CD4-positive, alpha-beta T cell treated with Interleukin-4 for 4 hours (primary cell): ENCODE data around the gene LTO1.

Source experiments
- DNase-seq: peaks from one replicate; pipeline ENCODE4 v3.0.0-alpha.2; 2020

LTO1 gene

GRCh38 chr11:69644071-69644961, 30.8 kb downstream of the LTO1 start:
- no peak for DNase-seq

GRCh38 chr11:69643646-69644045, 31.5 kb downstream of the LTO1 start:
- DNase-seq = no peak

GRCh38 chr11:69642913-69643632, 32.1 kb downstream of the LTO1 start:
- DNase-seq = peak; percentile 62

- peak; percentile 24 for DNase-seq
Observed at GRCh38 chr11:69642549-69642912, 32.6 kb downstream of the LTO1 start.

GRCh38 chr11:69641681-69642548, 33.2 kb downstream of the LTO1 start:
- no peak for DNase-seq

GRCh38 chr11:69640995-69641581, 34.1 kb downstream of the LTO1 start, which contains the start of gene CCND1:
Gene CCND1 (plus strand): TSS chr11:69641156. CDS start chr11:69641314, 158 bp downstream.
- DNase-seq = peak; percentile 22

GRCh38 chr11:69640260-69640994, 34.7 kb downstream of the LTO1 start:
- DNase-seq = no peak

GRCh38 chr11:69639831-69640230, 35.3 kb downstream of the LTO1 start:
- no peak for DNase-seq

GRCh38 chr11:69638941-69639681, 36.0 kb downstream of the LTO1 start:
- DNase-seq = no peak

GRCh38 chr11:69637941-69638871, 36.9 kb downstream of the LTO1 start:
- no peak for DNase-seq

GRCh38 chr11:69637198-69637940, 37.8 kb downstream of the LTO1 start:
- DNase-seq = no peak

GRCh38 chr11:69636512-69637197, 38.5 kb downstream of the LTO1 start:
- DNase-seq = no peak

- DNase-seq = no peak
Observed at GRCh38 chr11:69635804-69636511, 39.2 kb downstream of the LTO1 start.

GRCh38 chr11:69635195-69635594, 40.0 kb downstream of the LTO1 start:
- DNase-seq = no peak

GRCh38 chr11:69634590-69634989, 40.6 kb downstream of the LTO1 start:
- DNase-seq = no peak

GRCh38 chr11:69634069-69634468, 41.1 kb downstream of the LTO1 start:
- no peak for DNase-seq

GRCh38 chr11:69632900-69633299, 42.3 kb downstream of the LTO1 start:
- DNase-seq = no peak

GRCh38 chr11:69630424-69630823, 44.7 kb downstream of the LTO1 start:
- DNase-seq = no peak
